ENCODE results near the gene TXNL4B. TPM values are rescaled to one million over a fixed set of nuclear protein-coding genes. Genes with fewer than 3 reads are reported as not detected.

The TXNL4B gene
- total RNA-seq, 1 experiment from 2014 or later = 9.9 TPM

- H4K8ac ChIP-seq (replicated peaks; ENCODE audit: insufficient read length, low read depth, low read length) = no peak overlapping the region
- no peak overlapping the region for H3K27ac Mint-ChIP-seq
- no peak overlapping the region for H4K91ac ChIP-seq (ENCODE audit: insufficient read length, low read depth, low read length)
- H4K5ac ChIP-seq (ENCODE audit: insufficient read length, low read depth, low read length) = no peak overlapping the region
- no peak overlapping the region for H3K56ac ChIP-seq (ENCODE audit: insufficient read length, low read depth, low read length)
- H3K4ac ChIP-seq (ENCODE audit: low read depth, low read length) = no peak overlapping the region
- no peaks in the 10 kb centered on the region for H3K79me2 ChIP-seq (ENCODE audit: insufficient read depth, low read length)
- no peak overlapping the region for H2AFZ ChIP-seq (ENCODE audit: low read length)
- H2BK12ac ChIP-seq (ENCODE audit: insufficient read length, low read depth, low read length) = no peak overlapping the region
- no peak overlapping the region for H3K23ac ChIP-seq (ENCODE audit: insufficient read length, low read depth, low read length)
- no peak overlapping the region for H2BK15ac ChIP-seq (ENCODE audit: low read depth, low read length)
- H3K4me1 Mint-ChIP-seq = no peaks in the 10 kb centered on the region
- no peak for TF ChIP-seq CTCF (conservative IDR thresholded peaks at IDR 0.05)
- no peaks in the 10 kb centered on the region for H3K27me3 ChIP-seq (ENCODE audit: insufficient read depth, low read length)
- H3K9ac ChIP-seq (ENCODE audit: extremely low read depth, insufficient read length, low read length) = no peak overlapping the region
- H4K20me1 ChIP-seq (ENCODE audit: control insufficient read depth, insufficient read depth, insufficient read length) = no peaks in the 10 kb centered on the region
- no peak overlapping the region for H3K18ac ChIP-seq (ENCODE audit: insufficient read length, low read depth, low read length)
- no CpG with 5 or more reads among the region's 1 CpG for WGBS (ENCODE audit: extremely low coverage, insufficient read length, low lambda C conversion rate)
- H2BK20ac ChIP-seq (ENCODE audit: low read depth, low read length, poor library complexity, severe bottlenecking) = no peak overlapping the region
- no peaks in the 10 kb centered on the region for H3K4me1 ChIP-seq (ENCODE audit: insufficient read depth, low read length)
- H3K14ac ChIP-seq (ENCODE audit: insufficient read depth, low read length) = no peak overlapping the region
- H3K4me3 Mint-ChIP-seq = no peak overlapping the region
- no peak for DNase-seq
- no peak overlapping the region for H2BK120ac ChIP-seq (ENCODE audit: low read depth, low read length, poor library complexity, severe bottlenecking)
- H2BK5ac ChIP-seq (ENCODE audit: insufficient read length, low read length) = no peak overlapping the region
- no peak overlapping the region for H2AK5ac ChIP-seq (ENCODE audit: insufficient read length, low read length)
- H3T11ph ChIP-seq (ENCODE audit: low read length) = no peak overlapping the region
- no peaks in the 10 kb centered on the region; a peak in 1 of 7 replicates for H3K36me3 Mint-ChIP-seq (ENCODE audit: insufficient read depth in 1 of 3, low read depth in 3 of 3)
- H3K27ac ChIP-seq (ENCODE audit: insufficient read length, low read depth, low read length) = no peak overlapping the region
- no peaks in the 10 kb centered on the region for H3K79me1 ChIP-seq (ENCODE audit: insufficient read depth, low read depth, low read length, poor library complexity, severe bottlenecking)
- H3K9me3 Mint-ChIP-seq = no peaks in the 10 kb centered on the region; a peak in 1 of 5 replicates
- no peaks in the 10 kb centered on the region for H3K23me2 ChIP-seq (ENCODE audit: insufficient read length, low read depth, low read length, poor library complexity, severe bottlenecking)
- H3K4me2 ChIP-seq (ENCODE audit: insufficient read depth, insufficient read length, low read length) = no peak overlapping the region
- H3K27me3 Mint-ChIP-seq (ENCODE audit: low read depth) = no peaks in the 10 kb centered on the region
- H3K9me3 ChIP-seq (ENCODE audit: control insufficient read depth, low read depth, low read length) = no peaks in the 10 kb centered on the region
Observed at GRCh38 chr16:72043539-72043938, 49.9 kb downstream of the TXNL4B start.

Data from H9 (cell line).